ENCODE measurements around the gene ATAD1.
"Not testable (repeated sequence)": the region's sequence is repeated elsewhere in the genome, so short reads cannot be mapped to it uniquely, and the experiment has no call there.

The ATAD1 gene

DNA sequence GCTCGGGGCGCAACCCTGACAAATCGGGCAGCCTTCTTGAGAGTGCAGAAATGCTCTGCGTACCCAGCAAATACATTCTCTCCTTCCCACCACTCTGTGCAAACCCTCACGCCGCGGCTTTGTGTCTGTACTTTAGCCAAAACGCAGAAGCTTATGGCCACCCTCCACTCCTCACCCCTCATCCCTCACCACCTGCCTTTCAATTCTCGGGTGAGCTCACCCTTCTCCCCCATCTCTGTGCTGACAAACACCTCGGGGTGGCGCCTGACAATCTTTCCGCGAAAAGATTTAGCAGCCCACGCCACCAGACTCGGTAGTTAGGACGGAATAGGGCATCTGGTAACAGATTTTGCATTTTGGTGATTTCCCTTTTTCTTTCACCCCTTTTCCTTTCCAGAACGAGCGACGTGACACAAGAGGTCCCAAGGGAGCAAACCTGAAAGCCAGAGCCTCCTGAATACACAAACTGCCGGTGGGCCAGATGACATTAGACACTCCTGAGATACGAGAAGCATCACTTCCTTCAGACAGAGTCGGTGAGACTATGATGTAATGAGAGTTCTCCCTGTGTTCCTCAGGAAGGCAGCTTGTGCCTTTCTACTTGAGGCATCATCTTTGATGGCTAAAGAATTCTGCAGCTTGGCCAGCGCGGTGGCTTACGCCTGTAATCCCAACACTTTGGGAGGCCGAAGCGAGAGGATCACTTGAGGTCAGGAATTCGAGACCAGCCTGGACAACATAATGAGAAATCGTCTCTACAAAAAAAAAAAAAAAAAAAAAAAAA lies 671 bp upstream of the ATAD1 start:
- TF ChIP-seq, protein P1, sequence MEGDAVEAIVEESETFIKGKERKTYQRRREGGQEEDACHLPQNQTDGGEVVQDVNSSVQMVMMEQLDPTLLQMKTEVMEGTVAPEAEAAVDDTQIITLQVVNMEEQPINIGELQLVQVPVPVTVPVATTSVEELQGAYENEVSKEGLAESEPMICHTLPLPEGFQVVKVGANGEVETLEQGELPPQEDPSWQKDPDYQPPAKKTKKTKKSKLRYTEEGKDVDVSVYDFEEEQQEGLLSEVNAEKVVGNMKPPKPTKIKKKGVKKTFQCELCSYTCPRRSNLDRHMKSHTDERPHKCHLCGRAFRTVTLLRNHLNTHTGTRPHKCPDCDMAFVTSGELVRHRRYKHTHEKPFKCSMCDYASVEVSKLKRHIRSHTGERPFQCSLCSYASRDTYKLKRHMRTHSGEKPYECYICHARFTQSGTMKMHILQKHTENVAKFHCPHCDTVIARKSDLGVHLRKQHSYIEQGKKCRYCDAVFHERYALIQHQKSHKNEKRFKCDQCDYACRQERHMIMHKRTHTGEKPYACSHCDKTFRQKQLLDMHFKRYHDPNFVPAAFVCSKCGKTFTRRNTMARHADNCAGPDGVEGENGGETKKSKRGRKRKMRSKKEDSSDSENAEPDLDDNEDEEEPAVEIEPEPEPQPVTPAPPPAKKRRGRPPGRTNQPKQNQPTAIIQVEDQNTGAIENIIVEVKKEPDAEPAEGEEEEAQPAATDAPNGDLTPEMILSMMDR (IDR thresholded peaks at IDR 0.05; ENCODE audit: low read length, missing control alignments): no peak
- H3K4me3 ChIP-seq (replicated peaks; ENCODE audit: low read depth, low read length): peak overlapping the region; percentile 90
- DNase-seq (ENCODE audit: low read depth): peak; percentile 31

DNA sequence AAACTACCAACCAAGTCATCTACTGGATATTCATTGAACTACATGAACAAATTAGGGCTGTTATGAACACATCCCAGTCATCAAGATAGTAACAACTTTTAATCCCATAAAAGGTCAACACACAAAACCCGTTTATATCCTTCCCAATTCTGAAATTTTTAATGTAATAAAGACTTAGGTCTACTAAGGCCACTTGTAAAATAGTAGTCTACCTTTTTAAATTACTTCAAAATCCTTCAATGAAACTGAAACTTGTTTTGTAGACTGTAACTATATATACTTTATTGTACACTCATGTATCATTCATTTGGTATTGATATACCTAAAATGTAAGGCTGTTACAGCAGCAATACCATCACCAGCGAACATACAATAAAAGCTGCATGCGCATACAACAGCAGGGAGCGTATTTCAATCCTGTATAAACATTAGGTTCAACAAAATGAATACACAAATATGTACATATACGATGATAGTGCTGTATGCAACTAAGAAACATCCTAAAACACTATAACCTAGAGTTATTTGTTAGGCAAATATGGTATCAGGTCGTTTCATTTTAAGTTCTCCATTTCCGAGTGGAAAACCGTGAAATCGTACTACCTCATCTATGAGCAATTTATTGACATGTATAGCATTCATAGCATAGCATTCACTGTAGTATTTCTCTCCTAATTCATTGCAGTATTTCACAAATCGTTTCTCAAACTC lies 973 bp downstream of the ATAD1 start:
- H3K4me3 ChIP-seq (replicated peaks; ENCODE audit: low read depth, low read length): peak overlapping the region; percentile 90
- peak; percentile 10 for DNase-seq (ENCODE audit: low read depth)
- TF ChIP-seq, protein P1 (IDR thresholded peaks at IDR 0.05; ENCODE audit: low read length, missing control alignments): no peak

DNA sequence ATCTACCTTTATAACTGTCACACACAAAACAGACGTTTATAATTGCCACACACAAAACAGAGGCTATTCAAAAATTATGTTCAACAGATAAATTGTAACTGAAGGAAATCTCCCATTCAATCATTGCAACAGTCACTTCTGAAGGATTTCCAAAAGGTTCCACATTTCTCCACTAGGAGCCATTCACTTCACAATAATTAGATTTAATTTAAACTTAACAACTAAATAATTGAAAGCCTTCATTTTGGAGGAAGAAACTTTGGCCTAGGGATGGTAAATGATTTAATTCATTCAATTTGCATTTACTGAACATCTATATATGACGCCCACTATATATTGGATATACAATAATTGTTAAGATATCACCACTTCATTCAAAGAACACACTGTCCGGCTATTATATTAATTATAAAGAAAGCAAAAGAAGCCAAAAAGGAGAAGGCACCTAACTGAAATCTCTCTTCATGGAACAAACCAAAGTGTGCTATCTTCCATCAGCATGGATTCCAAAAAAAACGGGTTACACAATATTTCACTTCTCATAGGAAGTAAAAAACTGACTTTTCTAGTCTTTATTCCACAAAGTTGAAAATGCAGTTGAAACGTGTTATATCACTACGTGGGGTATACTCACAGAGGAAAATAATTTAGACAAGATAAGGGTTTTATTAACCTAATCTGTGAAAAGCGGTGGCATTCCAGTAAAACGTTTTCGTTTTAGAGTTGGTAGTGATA lies 1.7 kb downstream of the ATAD1 start:
- DNase-seq (ENCODE audit: low read depth): no peak
- H3K4me3 ChIP-seq (replicated peaks; ENCODE audit: low read depth, low read length): peak overlapping the region; percentile 90
- TF ChIP-seq, protein P1 (IDR thresholded peaks at IDR 0.05; ENCODE audit: low read length, missing control alignments): peak; percentile 11

DNA sequence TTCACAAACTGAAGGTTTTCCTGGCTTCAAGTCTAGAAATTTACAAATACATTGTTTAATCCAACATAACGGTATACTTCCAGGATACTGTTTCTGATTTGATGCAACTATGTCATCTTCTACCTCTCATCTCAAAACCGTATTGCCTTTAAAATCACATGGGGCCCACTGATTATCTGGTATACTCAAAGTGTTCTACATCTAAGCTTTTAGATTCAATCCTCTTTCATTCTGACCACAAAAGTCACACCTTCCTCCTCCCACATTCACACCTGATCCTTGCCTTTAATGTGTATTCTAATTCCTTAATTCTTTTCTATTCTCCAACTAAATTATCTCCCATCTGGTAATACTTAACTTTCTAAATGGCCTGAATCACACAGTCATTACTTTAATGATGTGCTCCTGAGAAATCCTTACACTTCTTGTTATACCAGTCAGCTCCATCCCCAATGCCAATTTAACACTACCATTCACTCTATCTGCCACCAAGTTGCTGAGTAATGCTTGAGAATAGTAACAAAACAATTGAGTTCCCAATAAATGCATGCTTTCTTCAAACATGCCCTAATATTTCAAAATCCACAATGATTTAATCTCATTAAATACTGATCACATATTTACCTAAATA lies 13.0 kb downstream of the ATAD1 start:
- no peak for DNase-seq (ENCODE audit: low read depth)

DNA sequence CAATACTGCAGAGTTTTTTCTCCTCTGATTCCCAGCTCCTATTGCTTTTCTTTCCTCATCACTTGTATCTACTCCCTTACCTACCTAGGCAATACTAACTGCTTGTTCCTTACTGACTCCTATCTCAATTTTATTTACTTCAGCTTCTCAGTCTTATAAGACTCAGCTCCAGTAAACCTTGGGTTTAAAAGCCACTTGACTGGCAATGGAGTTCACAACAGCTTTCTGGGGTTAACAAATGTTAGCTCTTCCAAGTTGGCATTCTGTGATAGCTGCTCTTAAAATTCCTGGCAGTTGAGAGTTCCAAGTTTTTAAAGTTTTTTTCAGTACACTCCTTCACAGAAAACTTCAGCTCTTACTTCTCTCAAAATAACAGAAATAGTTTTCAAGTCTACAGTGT lies 14.2 kb downstream of the ATAD1 start:
- TF ChIP-seq, protein P1 (IDR thresholded peaks at IDR 0.05; ENCODE audit: low read length, missing control alignments): no peak
- no peak overlapping the region for H3K4me3 ChIP-seq (replicated peaks; ENCODE audit: low read depth, low read length)
- DNase-seq (ENCODE audit: low read depth): no peak

More for the DNA sequence above, 13.0 kb downstream of the ATAD1 start:
- TF ChIP-seq, protein P1 (IDR thresholded peaks at IDR 0.05; ENCODE audit: low read length, missing control alignments): no peak
- H3K4me3 ChIP-seq (replicated peaks; ENCODE audit: low read depth, low read length): no peak overlapping the region

DNA sequence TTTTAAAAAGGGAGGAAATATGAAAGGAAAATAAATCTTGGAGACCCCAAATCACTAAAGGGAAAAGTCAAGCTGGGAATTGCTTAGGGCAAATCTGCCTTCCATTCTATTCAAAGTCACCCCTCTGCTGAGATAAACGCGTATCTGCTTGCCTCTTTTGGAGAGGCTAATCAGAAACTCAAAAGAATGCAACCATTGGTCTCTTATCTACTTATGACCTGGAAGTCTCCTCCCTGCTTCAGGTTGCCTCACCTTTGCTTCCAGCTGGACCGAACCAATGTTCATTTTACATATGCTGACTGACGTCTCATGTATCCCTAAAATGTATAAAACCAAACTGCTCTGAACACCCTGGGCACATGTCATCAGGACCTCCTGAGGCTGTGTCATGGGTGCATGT lies 14.7 kb downstream of the ATAD1 start:
- no peak for DNase-seq (ENCODE audit: low read depth)
- TF ChIP-seq, protein P1 (IDR thresholded peaks at IDR 0.05; ENCODE audit: low read length, missing control alignments): no peak

DNA sequence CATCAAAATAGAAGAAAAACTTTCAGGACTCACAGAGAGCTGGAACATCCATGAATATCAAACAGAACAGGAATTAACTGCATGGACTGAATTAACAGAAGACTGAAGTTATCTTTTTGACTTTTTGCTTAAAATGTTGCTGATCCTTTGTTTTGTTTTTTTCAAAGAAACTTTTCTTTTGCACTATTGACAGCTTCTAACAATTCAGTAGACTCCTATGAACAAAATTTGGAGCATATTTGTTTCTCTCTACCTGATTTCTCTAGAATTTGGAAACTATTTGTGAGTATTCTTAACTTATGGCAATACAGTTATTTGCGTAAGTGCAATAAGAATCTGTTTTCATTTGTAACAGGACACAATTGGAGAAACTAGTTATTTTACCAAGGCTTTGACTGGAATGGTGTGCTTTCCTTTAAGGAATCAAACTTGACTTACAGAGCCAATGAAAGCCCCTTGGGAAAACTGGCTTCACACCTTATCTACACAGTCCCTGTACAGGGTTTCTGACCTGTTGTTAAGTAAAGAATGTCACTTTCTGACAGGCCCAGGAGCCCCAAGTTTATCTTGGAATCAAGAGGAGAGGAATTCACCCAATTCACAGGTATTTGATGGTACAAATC lies 16.1 kb downstream of the ATAD1 start:
- H3K4me3 ChIP-seq (replicated peaks; ENCODE audit: low read depth, low read length); DNase-seq (ENCODE audit: low read depth): not testable (repeated sequence)

More for the DNA sequence above, 14.7 kb downstream of the ATAD1 start:
- no peak overlapping the region for H3K4me3 ChIP-seq (replicated peaks; ENCODE audit: low read depth, low read length)

All from fibroblast of pulmonary artery (primary cell).